Stimulated activated CD4-positive, alpha-beta T cell treated with anti-CD3 and anti-CD28 coated beads, Interleukin-15, amount 100 ng/mL, for 1 hour (primary cell): ENCODE measurements around the gene HOMER2.
"Not testable (repeated sequence)": the region's sequence is repeated elsewhere in the genome, so short reads cannot be mapped to it uniquely, and the experiment has no call there.

Experiments
- DNase-seq, 2 donors: peaks; one replicate each; pipeline ENCODE4 v3.0.0-alpha.2; 2020; ENCODE audit warnings: low read depth in 1 of 2, low spot score in 1 of 2

HOMER2 gene

DNA sequence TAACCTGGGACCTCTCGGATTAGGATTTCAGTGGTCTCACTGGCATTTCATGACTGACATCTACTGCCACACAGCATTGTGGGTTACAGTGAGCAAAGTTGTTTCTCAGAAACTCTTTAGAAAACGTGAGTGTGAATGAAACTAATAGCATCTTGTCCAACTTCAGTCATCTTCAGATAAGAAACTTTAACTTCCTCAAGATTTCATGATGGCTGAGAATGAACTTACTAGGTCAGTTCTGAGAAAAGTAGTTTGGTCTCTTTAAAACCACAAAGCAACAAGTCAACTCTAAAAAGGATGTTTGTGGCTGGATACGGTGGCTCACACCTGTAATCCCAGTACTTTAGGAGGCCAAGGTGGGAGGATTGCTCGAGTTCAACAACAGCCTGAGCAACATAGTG lies 14.2 kb upstream of the HOMER2 start:
- no peak for DNase-seq

DNA sequence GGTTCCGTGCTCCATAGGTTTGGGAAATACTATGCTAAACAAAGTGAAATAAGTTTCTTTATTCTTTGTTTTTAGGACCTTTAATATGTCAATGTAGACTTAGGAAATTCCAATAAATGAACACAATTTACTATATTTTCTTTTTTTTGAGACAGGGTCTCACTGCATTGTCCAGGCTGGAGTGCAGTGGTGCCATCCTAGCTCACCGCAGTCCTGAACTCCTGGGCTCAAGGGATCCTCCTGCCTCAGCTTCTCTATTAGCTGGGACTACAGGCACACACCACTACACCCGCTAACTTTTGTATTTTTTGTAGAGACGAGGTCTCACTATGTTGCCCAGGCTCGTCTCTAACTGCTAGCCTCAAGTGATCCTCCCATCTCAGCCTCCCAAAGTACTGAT lies 12.4 kb upstream of the HOMER2 start:
- no peak for DNase-seq

DNA sequence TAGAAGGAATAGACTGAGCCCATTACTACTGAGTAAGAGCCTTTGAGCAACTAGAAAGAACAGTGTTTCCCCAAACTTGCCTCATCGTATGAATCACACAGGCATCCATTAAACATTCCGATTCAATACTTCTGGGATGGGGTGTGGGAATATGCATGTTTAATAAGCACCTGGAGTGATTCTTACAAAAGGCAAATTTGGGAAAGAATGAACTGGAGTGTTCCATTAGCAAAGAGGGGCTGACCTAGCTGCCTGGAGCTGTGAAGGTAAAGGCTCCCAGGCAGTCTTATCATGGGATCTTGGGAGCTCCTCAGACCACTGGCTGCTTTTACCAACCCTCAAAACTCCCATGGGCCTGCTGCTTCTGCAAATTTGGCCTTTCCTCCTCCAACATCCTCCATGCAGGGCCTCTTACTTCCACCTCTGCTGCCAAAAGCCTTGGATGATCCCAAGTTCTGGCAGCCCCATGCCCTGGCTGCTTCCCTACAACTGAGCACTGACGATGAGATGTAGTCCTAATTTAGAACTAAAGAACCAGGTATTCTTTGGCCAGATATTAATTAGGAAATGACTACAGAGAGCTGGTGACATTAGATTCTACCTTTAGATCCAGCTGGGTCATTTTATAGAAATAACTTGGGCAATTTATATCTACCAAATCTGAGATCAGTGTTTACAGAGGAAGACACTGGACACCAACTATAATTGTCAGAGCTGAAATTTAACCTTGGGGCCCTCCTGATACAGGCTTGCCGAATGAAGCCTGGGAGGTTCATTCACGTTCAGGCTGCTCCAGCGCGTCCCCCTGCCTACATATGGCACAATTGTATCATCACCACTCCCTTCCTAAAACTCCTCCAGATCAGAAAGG lies 11.2 kb upstream of the HOMER2 start:
- no peak for DNase-seq

DNA sequence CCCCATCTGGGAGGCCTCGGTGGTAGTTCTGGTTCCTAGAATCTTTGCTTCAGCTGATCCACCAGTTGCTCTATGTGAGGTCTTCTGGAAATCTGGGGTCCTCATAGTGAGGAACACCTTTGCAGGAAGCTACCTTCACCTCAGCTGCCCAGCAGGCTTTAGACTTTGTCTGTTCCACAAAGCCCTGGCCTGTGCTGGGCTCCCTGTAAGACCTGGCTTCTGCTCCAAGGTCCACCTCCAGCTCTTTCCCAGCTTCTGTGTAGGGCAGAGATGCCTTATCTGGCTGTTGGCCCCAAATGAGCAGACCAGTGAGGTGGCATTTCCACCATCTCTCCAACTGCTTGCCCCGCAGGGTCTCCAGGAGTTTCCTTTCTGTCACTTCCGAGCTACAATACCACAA lies 8.2 kb upstream of the HOMER2 start:
- no peak for DNase-seq

DNA sequence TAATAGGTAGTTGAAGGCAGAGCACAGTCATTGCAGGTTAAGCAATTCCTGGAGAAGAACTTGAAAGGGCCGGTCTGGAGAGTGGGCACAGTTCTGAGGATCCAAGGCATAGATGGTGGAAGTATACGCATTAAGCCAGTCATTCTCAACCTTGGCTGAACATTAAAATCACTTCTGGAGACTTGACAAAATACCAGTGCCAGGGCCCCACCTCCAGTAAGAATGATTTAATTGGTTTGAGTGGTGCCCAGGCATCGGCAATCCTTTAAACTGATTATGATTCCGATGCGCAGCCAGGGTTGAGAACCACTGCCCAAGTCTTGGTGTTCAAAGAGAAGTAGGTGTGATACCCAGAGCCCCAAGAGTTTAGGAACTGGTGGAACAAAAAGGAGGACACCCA lies 6.9 kb upstream of the HOMER2 start:
- no peak for DNase-seq

DNA sequence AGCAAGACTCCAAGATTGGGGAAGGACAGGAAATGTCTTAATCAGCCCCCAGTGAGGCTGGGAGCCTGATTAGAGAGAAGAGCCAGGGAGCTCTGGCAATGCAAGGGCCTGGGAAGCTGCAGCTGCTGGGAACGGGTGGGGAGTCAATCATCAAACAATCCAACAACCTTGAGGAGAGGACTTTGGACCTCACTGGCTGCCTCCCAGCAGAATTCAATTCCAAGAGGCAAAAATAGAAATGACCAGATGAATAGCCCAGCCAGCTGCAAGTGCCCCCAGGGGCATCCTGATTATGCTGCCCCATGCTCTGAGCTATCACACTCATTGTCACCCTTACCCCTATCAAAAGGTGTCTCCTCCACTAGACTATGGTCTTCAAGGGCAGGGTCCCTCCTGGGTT lies 6.1 kb upstream of the HOMER2 start:
- DNase-seq: no peak

DNA sequence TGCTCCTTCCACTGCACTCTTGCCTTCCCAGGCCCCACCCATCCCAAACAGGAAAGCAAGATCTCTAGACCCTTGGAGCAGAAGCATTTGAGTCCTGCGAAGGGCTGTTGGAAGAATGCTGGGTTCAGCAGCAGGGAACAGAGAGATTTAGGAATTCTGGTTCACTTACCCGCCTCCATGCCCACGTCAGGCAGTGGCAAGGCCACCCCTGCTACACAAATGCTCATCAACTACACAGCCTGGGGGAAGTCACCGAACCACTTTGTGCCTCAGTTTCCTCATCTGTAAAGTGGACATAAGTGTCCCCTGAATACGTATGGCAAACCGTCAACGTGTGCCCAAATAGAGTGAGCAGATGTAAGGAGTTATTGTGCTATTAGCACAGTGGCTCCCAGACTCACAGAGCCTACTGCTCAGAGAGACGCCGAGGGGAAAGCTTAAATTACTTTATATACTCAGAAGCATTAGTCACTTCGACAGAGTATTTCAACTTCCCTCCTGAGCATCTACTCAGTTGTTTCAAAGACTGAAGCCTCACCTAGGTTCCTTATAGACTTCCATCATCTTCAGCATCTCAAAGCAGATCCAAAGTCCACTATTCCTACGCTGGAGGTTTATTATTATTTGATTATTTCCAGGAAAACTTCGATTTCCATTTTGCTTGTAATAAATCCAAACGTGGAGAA lies 905 bp downstream of the HOMER2 start:
- no peak for DNase-seq

DNA sequence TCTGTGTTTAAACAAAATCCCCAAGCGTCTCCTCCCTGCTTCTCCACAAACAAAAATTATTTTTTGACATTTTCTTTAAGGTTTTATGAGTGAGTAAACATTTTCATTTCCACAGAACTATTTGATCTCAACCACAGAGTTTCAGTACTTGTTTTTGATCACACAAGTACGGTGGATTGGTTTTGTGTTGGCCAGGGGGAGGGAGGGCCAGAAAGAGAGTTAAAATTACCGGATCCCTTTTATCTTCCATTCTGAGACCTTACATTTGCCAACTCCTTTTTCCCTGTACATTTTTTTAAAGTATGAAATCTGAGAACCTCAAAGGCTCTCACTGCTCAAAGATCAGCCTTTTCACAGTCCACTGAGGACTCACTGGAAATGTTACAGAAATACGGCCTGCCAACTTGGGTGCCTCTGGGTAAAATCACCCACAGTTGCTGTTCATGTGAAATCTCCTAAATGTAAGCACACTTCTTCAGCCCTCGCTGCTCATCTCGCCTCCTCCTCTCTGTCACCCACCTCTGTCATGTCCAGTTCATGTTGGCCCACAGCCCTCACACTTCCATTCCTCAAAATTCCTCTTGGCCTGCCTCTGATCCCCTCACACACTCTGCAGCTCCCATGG lies 1.7 kb downstream of the HOMER2 start:
- no peak for DNase-seq

DNA sequence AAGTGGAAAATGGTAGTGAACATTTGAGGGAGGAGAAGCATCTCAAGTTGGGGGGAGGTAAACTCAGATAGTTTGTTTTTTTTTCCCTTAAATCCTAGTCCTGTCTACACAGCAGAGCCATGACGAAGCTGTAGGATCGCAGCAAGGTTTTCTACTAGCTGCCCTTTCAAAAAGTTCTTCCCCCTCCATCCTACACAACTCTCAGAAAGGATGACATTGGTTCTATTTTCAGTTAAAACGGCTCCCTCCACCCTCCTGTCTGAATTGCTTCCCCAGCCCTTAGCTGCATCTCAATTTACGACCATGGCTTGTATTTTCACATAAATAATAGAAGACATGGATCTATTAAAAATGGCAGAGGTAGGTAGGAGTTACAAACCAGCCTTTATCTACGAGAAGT lies 2.2 kb downstream of the HOMER2 start:
- no peak for DNase-seq

DNA sequence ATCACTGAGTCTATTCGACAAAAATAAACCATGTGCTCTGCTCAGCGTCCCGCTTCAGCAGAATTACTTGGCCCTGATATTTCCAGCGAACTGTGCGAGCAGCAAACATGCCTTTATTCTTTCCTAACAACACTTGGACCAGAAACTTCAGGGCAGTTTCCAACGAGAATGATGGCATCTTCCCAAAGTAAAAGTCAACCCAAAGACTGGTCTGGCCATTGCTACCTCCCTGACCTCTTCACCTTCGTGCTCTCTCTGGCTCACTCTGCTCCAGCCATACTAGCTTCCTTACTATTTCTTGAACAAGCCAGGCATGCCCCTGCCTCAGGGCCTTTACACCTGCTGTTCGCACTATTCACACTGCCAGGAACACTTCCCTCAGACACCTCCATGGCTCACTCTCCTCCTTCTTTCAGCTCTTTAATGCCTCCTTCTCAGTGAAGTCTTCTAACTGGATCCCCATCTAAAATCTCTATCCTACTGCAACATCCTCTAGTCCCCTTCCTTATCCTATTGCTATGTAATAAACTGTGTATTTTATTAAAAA lies 6.3 kb downstream of the HOMER2 start:
- no peak for DNase-seq

DNA sequence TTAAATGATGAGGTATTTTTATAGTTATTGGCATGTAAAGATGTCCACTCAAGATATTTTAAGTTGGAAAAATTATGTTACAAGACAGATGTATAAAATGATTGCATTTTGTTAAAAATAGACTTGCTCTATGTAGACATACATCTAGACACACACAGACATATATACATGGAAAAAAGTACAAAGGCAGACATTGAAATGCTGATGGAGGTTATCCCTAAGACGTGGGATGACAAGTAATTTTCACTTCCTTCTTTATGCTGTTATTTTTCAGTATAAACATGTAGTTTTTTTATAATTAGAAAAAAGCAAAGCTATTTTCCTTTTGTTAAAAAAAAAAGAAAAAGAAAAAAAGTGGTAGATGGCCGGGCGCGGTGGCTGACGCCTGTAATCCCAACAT lies 7.2 kb downstream of the HOMER2 start:
- DNase-seq: no peak

DNA sequence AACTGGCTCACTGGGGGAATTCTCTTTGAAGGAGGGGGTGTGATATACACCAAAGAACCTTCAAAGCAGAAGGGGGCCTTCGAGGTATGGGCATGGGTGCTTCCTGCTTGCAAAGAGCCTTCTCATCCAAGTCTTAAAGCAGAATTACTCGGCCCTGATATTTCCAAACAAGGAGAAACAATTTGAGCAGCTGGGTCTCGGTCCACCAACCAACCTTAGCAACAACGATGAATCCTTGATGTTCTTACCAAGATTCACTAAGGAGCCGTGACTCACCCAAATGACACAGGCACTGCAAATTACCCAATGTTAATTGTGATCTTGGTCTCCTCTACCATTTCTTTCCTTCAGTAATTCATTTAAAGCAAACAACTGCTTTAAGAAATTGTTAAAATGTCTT lies 7.7 kb downstream of the HOMER2 start:
- no peak for DNase-seq

DNA sequence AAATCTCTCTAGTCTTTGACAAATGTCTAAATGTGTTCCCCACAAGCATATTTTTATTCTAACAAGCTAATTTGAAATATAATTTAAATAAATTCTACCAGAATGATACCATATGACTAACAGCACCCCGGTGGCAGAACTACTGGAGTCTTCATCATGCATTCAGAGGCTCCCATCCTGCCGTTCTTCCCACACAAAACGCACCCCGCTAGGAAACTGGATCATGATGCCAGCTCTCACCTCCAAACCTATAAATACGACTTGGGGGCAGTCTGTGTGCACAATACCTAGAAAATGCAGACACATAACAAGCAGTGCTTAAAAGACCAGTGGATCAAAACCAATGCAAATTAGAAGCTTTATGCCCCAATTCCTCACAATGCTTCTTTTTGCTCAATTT lies 8.5 kb downstream of the HOMER2 start:
- DNase-seq: no peak

DNA sequence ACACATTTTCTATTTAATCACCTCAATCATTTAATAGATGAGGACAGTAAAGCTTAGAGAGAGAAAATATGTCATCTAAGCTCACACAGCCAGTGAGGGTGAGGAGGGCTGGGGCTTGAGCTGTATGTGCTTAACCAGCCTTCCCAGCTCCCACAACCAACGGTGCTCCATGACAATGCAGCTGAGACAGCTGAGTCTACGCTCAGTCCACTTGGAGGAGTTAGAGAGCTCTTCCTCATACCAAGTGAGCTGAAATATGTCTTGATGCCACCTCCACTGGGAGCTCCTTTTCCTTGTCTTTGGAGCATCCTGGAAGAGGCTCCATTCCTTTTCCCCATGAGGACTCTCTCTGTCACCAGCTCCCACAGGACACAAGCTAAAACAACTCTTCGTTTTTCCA lies 9.3 kb downstream of the HOMER2 start:
- DNase-seq: no peak

DNA sequence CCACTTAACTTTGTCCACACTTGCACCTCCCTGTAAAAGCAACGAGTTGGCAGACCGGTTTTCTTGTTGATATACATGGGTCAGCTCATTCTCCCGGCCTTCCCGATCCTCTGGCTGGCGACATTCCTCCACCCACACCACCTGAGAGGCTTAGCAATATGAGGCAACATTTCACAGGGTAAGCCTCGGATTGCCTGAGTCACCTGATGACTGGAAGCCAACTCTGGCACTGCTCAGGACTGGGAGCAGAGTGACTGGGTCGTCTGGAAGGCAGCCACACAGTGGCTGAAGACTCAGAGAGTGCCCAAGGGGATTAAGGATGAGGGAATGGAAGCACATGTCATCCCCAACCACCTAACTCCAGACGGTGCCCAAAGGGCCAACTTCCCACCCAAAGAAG lies 9.8 kb downstream of the HOMER2 start:
- DNase-seq: no peak

DNA sequence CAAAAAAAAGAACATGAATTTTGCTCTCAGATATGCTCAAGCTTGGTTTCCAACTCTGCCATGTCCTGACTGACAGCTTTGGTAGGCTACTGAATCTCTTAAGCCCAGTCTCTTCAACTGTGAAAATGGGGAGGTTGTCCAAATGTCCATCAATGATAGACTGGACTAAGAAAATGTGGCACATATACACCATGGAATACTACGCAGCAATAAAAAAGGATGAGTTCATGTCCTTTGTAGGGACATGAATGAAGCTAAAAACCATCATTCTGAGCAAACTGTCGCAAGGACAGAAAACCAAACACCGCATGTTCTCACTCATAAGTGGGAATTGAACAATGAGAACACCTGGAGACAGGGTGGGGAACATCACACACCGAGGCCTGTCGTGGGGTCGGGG lies 12.8 kb downstream of the HOMER2 start:
- DNase-seq: not testable (repeated sequence)

DNA sequence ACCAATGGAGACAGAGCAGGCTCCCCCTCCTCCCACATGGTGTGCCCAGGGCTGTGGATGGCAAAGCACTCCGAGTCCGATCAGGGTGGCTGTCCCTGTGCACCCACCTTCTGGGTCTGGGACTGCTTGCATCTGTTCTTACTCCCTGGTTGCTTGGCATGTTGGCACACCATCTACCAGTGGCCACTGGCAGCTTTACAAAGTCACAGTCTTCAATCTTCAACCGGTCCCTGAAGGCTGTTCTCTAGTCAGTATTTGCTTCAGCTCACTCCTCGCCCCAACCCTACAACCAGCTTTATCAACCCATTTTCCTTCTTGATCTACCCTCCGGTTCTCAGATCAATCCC lies 14.8 kb downstream of the HOMER2 start:
- DNase-seq: no peak

DNA sequence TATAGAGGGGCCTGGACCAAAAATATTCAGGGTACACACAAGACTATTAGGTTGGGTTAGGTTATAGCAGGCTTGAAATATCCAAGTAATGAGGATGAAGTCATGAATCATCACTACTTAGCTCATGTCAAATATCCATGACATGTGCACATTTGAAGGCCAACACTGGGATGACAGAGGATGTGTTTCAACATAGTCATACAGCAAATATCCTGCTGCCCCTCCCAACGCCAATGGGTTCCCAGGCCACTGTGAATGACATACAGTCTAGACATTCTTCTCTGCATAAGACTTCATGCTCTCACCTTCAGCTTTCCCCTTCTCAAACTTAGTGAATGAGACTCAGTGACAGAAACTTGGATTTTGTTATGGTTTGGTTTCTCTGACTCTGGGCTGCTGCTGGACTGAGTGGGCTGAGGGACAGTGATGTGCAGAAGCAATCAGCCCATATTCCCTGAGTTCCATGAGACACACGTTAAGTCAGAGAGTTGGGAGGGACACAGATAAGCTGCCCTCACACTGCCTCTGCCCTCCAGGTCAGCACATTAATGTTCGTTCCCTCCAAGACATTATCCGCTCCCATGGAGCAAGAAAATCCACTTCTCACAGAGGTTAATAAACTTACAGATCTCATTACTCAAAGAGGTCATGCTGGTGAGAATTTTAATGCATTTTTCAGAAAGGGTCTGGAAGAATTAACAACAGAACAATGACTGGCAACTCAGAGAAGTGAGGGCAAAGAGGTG lies 15.4 kb downstream of the HOMER2 start:
- DNase-seq: no peak

DNA sequence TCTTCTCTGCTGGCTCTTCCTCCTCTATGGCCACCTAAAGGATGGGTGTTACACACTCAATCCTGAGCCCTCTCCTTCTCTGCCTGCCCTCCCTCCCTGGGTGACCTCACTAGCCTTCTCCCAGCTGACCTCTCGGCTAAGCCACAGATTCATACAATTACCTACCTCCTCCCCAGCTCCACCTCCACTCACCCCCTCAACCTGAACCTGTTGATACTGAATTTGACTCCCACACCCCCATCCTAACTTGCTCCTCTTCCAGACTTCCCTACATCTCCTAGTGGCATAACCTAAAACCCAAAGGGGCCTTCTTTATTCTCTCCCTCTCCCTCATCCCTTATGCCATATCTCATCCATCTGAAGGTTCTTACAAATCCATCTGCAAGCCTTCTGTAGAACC lies 17.1 kb downstream of the HOMER2 start:
- no peak for DNase-seq

DNA sequence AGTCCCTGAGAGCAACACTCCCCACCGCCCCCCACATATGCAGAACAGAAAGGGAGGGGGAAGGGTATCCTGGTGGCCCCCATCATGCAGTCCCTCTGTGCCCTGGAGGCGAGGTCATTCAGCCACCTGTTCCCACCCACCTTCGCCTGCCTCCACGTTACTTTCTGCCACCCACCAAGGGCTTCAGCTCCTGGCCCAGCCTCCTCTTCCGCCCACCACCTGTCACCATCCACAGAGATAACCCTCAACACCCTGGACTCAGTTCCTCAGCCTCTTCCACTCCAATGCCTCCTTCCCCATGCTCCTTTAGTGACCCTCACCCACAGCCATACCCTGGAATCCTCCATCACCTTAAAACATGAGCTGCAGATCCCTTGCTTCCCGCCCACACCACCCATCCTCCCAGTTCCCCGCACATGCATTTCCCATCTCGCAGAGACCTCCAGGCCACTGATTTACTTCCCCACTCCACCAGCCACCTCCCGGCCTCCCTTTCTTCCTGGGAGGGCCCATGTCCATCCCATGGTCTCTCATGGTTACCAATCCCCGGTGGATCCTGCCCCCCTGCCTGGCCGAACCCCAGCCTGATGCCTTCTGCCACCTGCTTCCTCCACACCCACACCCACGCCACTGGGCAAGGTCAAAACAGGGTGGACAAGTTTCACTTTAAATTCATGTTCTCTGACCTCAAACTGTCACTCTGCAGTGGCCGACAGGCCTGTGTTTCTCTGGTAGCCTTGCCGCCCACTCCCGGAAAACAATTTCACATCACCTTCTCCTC lies 18.2 kb downstream of the HOMER2 start:
- DNase-seq: no peak

DNA sequence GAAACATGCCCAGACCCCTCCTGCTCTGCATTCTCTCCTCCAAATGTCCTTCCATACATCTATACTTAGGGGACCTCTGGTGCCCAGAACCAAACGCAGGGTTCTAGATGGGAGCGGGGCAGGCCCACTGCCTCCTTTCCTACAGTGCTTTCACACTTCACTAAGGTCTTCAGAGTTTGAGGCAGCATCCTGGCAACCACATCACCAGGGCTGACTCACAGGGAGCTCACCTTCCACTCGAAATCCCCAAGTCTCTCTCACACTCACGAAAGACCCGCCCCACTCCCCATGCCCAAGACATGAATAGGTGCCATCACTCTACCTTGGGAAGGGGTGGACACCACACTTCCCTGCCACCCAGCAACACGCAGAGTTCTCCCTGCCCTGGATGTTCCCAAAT lies 18.9 kb downstream of the HOMER2 start:
- no peak for DNase-seq
